K562 (cell line): Measurements from ENCODE around the gene VPS11. TPM values are rescaled to one million over a fixed set of nuclear protein-coding genes. Genes with fewer than 3 reads are reported as not detected.
A peak's percentile ranks its signal among the peaks of the same experiment; 100 is the strongest.

Experiments used
- ASH1L ChIP-seq: fragments of 450-650 bp; IDR thresholded peaks from 2 replicates; pipeline ENCODE4 v1.6.1; 2018; ENCODE audit warnings: borderline replicate concordance, mild to moderate bottlenecking, low read depth; ENCODE audit not compliant: partially characterized antibody
- CBX1 ChIP-seq: sonication (generic); IDR thresholded peaks from 2 replicates; pipeline ENCODE4 v1.6.1; 2016; ENCODE audit warnings: antibody characterized with exemption, low read depth, mild to moderate bottlenecking
- CBX3 ChIP-seq, 2 experiments: IDR thresholded peaks; 1 replicate in 1 of 2; 2 replicates in 1 of 2; pipeline ENCODE4 v1.6.1; 2012; ENCODE audit warnings: inconsistent platforms in 2 of 2, low read length in 2 of 2, borderline replicate concordance in 1 of 2, control low read depth in 1 of 2
- EP300 ChIP-seq: IDR thresholded peaks from 2 replicates; pipeline ENCODE4 v1.6.1; 2012; ENCODE audit warnings: low read length, improper control_type of control experiment
- ESRRA ChIP-seq: fragments of 450-650 bp; IDR thresholded peaks from 2 replicates; pipeline ENCODE4 v1.6.1; 2014; ENCODE audit warnings: low read depth, mild to moderate bottlenecking, moderate library complexity, borderline replicate concordance
- ETS2 ChIP-seq: IDR thresholded peaks from 2 replicates; pipeline ENCODE4 v1.6.1; 2016; ENCODE audit warnings: borderline replicate concordance, missing genetic modification characterization, mild to moderate bottlenecking, moderate library complexity, missing compliant biosample characterization; ENCODE audit not compliant: poor library complexity, severe bottlenecking
- FOXJ3 ChIP-seq: sonication (generic); formaldehyde crosslinking; IDR thresholded peaks from 2 replicates; pipeline ENCODE4 v1.4.0; 2020; ENCODE audit warnings: mild to moderate bottlenecking, missing genetic modification reagents
- MTA3 ChIP-seq: fragments of 450-650 bp; formaldehyde crosslinking; IDR thresholded peaks from 2 replicates; pipeline ENCODE4 v1.6.1; 2017; ENCODE audit warnings: mild to moderate bottlenecking, borderline replicate concordance
- RAD21 ChIP-seq, 2 experiments: fragments of 250-450 bp in 1 of 2; fragments of 450-650 bp in 1 of 2; sonication (Bioruptor Pico) in 1 of 2; formaldehyde crosslinking in 1 of 2; IDR thresholded peaks in 1 of 2; conservative IDR thresholded peaks in 1 of 2; 2 replicates each; pipeline versions ENCODE4 v1.4.0 to v1.8.0; 2020 to 2022; ENCODE audit warnings: mild to moderate bottlenecking in 2 of 2, moderate library complexity in 1 of 2
- RAD51 ChIP-seq: fragments of 450-650 bp; IDR thresholded peaks from 2 replicates; pipeline ENCODE4 v1.7.1; 2016; ENCODE audit warnings: low read depth, mild to moderate bottlenecking, borderline replicate concordance
- RBM25 ChIP-seq: fragments of 200-400 bp; formaldehyde crosslinking; IDR thresholded peaks from 2 replicates; pipeline ENCODE4 v1.6.1; 2018; ENCODE audit warnings: low read length, low read depth, moderate library complexity; ENCODE audit not compliant: severe bottlenecking
- RNF2 ChIP-seq: sonication (generic); IDR thresholded peaks from 2 replicates; pipeline ENCODE4 v1.6.1; 2016
- SNRNP70 ChIP-seq: fragments of 200-400 bp; formaldehyde crosslinking; optimal IDR thresholded peaks from 2 replicates; pipeline ENCODE3; 2017; ENCODE audit warnings: low read depth, low read length
- YY1 ChIP-seq, 3 experiments: IDR thresholded peaks; 2 replicates each; pipeline ENCODE4 v1.6.1; 2011; ENCODE audit warnings: low read length in 2 of 3, mild to moderate bottlenecking in 2 of 3, moderate library complexity in 2 of 3, borderline replicate concordance in 1 of 3, control low read depth in 1 of 3, low read depth in 1 of 3; ENCODE audit not compliant: insufficient read depth in 3 of 3, insufficient replicate concordance in 2 of 3, control insufficient read depth in 1 of 3, insufficient read length in 1 of 3; ENCODE audit errors: extremely low read depth in 1 of 3
- ZNF695 ChIP-seq: fragments of 450-650 bp; formaldehyde crosslinking; IDR thresholded peaks from 2 replicates; pipeline ENCODE4 v1.4.0; 2020; ENCODE audit warnings: mild to moderate bottlenecking, moderate library complexity
- polyA plus RNA-seq, 8 experiments: library from polyadenylated mRNA; depleted of rRNA in 4 of 8; stranded (reverse) in 5 of 8; unstranded in 3 of 8; fragments of >200 nt; fragmentation: Nextera tagmentation in 2 of 8; fragmentation: Illumina TruSeq in 1 of 8; extraction: Ambion mirVana in 2 of 8; extraction: Trizol in 1 of 8; gene quantifications; 2 replicates each; pipeline versions ENCODE4 v1.2.1 to v1.2.3, GENCODE V29; 2011 to 2014; ENCODE audit warnings: inconsistent platforms in 1 of 8, missing spikeins in 1 of 8
- total RNA-seq, 7 experiments: library from RNA; depleted of rRNA in 6 of 7; stranded (reverse); fragments of >200 nt in 6 of 7; fragmentation: Illumina TruSeq in 2 of 7; extraction: Trizol in 2 of 7; gene quantifications; 2 replicates each; pipeline versions ENCODE4 v1.2.1 to v1.2.3, GENCODE V29; 2011 to 2021; ENCODE audit warnings: low replicate concordance in 1 of 7
- TF ChIP-seq, protein P1 (sequence below): IDR thresholded peaks from 2 replicates; pipeline ENCODE4 v1.6.1; 2014; ENCODE audit warnings: antibody characterized with exemption
- TF ChIP-seq, protein P2 (sequence below): fragments of 450-650 bp; formaldehyde crosslinking; IDR thresholded peaks from 2 replicates; pipeline ENCODE4 v1.4.0; 2022; ENCODE audit warnings: missing genetic modification characterization
- TF ChIP-seq, protein P3 (sequence below), 2 experiments: IDR thresholded peaks in 1 of 2; conservative IDR thresholded peaks in 1 of 2; 2 replicates each; pipeline ENCODE4 v1.6.1; 2016; ENCODE audit warnings: low read depth in 2 of 2, mild to moderate bottlenecking in 1 of 2, missing compliant biosample characterization in 1 of 2, missing genetic modification characterization in 1 of 2, moderate library complexity in 1 of 2

VPS11 gene
- total and polyA plus RNA-seq, 9 of the 15 experiments (the other 6 are each of a cell fraction or from before 2014, with no cell fraction given), result 14.1 to 35.5 (median 27.5) TPM

DNA sequence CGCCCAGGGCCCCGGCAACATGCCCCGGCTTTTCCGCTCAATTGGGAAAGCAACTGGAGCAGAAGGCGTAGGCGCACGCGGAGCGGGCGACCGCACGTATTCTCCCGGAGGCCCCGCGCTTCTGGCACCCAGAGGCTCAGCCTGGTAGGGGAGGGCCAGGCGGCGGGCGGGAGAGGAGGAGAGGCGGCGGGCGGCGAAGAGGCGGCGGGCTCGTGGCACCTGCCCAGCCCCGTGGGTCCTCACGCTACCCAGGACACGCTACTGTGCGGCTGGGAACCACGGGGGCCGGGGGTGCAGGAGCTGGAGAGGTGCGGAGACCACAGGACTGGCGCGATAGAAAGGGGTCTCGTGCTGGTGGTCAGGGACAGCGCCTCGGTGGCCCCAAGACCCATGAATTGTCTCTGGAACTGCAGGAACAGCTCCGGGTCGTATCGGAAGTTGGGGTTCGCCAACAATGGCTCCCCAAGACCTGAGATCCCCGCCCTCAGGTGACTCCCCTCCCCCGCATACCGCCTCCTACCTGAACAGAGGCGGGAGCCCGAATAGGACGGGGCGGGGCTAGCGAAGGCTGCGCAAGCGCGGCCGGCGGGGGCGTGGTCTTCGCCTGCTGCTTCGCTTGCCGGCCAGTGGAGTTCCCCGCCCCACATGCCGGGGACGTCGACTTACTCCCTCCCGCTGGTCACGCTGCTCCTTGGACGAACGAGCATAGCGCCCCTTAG lies 37.1 kb upstream of the VPS11 start, which contains the start of gene SLC37A4 (continued):
- TF ChIP-seq EP300, result 0 out of 2 replicates have a peak, but pooled peaks have one; percentile 34
- no peak for TF ChIP-seq ETS2 (tag)
- TF ChIP-seq, protein P1, sequence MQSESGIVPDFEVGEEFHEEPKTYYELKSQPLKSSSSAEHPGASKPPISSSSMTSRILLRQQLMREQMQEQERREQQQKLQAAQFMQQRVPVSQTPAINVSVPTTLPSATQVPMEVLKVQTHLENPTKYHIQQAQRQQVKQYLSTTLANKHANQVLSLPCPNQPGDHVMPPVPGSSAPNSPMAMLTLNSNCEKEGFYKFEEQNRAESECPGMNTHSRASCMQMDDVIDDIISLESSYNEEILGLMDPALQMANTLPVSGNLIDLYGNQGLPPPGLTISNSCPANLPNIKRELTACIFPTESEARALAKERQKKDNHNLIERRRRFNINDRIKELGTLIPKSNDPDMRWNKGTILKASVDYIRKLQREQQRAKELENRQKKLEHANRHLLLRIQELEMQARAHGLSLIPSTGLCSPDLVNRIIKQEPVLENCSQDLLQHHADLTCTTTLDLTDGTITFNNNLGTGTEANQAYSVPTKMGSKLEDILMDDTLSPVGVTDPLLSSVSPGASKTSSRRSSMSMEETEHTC, result peak; percentile 89
- TF ChIP-seq SNRNP70, result no peak
- TF ChIP-seq ESRRA, result peak; percentile 39; the same call in 1 of the 2 replicates
- TF ChIP-seq RBM25, result no peak
- peak; percentile 60 to 74; a peak in 3 of 4 replicates for TF ChIP-seq RAD21 (CRISPR knock-in tag; conservative IDR thresholded peaks at IDR 0.05 in 1 of 2, IDR thresholded peaks at IDR 0.05 in 1 of 2)
- no peak for TF ChIP-seq ZNF695 (CRISPR knock-in tag)
- 0 out of 2 replicates have a peak, but pooled peaks have one; percentile 39 for TF ChIP-seq RAD51
- TF ChIP-seq YY1 (IDR thresholded peaks at IDR 0.05; ENCODE audit: borderline replicate concordance in 1 of 3, control insufficient read depth in 1 of 3, extremely low read depth in 1 of 3, insufficient read depth in 3 of 3, insufficient read length in 1 of 3, insufficient replicate concordance in 2 of 3, low read depth in 1 of 3, low read length in 2 of 3), result peak in 2 of 3 experiments; percentile 9 to 45
- TF ChIP-seq CBX3 (IDR thresholded peaks at IDR 0.05; ENCODE audit: borderline replicate concordance in 1 of 2, low read length in 2 of 2), result peak in 1 of 2 experiments; percentile 97; a peak in 2 of 3 replicates
- TF ChIP-seq, protein P2, sequence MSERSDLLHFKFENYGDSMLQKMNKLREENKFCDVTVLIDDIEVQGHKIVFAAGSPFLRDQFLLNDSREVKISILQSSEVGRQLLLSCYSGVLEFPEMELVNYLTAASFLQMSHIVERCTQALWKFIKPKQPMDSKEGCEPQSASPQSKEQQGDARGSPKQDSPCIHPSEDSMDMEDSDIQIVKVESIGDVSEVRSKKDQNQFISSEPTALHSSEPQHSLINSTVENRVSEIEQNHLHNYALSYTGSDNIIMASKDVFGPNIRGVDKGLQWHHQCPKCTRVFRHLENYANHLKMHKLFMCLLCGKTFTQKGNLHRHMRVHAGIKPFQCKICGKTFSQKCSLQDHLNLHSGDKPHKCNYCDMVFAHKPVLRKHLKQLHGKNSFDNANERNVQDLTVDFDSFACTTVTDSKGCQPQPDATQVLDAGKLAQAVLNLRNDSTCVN (CRISPR knock-in tag), result no peak
- no peak for TF ChIP-seq FOXJ3
- peak; percentile 67; the same call in 1 of the 2 replicates for TF ChIP-seq CBX1
- TF ChIP-seq, protein P3, sequence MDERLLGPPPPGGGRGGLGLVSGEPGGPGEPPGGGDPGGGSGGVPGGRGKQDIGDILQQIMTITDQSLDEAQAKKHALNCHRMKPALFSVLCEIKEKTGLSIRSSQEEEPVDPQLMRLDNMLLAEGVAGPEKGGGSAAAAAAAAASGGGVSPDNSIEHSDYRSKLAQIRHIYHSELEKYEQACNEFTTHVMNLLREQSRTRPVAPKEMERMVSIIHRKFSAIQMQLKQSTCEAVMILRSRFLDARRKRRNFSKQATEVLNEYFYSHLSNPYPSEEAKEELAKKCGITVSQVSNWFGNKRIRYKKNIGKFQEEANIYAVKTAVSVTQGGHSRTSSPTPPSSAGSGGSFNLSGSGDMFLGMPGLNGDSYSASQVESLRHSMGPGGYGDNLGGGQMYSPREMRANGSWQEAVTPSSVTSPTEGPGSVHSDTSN (CRISPR knock-in tag; IDR thresholded peaks at IDR 0.05; ENCODE audit: low read depth), result no peak
- TF ChIP-seq, protein P3 (tag; conservative IDR thresholded peaks at IDR 0.05; ENCODE audit: low read depth), result no peak
- no peak for TF ChIP-seq ASH1L
- TF ChIP-seq RNF2, result peak; percentile 94
- peak; percentile 66; the same call in 1 of the 2 replicates for TF ChIP-seq MTA3
